Stimulated activated CD4-positive, alpha-beta T cell treated with anti-CD3 and anti-CD28 coated beads, Interleukin-1b, Interleukin-23, amount 100 ng/mL, for 4 hours (primary cell): ENCODE data around the gene MNS1.
"Not testable (repeated sequence)": the region's sequence is repeated elsewhere in the genome, so short reads cannot be mapped to it uniquely, and the experiment has no call there.

Experiments used
- DNase-seq, 2 donors: peaks; one replicate each; pipeline ENCODE4 v3.0.0-alpha.2; 2020; ENCODE audit warnings: low read depth in 2 of 2

MNS1 gene

GRCh38 chr15:56454836-56455235 is 10.1 kb downstream of the MNS1 start:
- no peak for DNase-seq

- DNase-seq, result no peak
Observed at GRCh38 chr15:56445746-56446145, 19.2 kb downstream of the MNS1 start.

- DNase-seq, result no peak
Observed at GRCh38 chr15:56442354-56442753, 22.6 kb downstream of the MNS1 start.

- DNase-seq, result no peak
Observed at GRCh38 chr15:56440214-56440770, 24.6 kb downstream of the MNS1 start.

- DNase-seq, result no peak
Observed at GRCh38 chr15:56432304-56432703, 32.6 kb downstream of the MNS1 start.

- no peak for DNase-seq
Observed at GRCh38 chr15:56428821-56429458, 36.0 kb downstream of the MNS1 start.

- DNase-seq, result no peak
Observed at GRCh38 chr15:56425976-56426375, 39.0 kb downstream of the MNS1 start.

- no peak for DNase-seq
Observed at GRCh38 chr15:56425276-56425675, 39.7 kb downstream of the MNS1 start.

- not testable (repeated sequence) for DNase-seq
Observed at GRCh38 chr15:56413114-56413733, 51.7 kb downstream of the MNS1 start.

- DNase-seq, result no peak
Observed at GRCh38 chr15:56411122-56411749, 53.7 kb downstream of the MNS1 start.

- no peak for DNase-seq
Observed at GRCh38 chr15:56410721-56411120, 54.2 kb downstream of the MNS1 start.

GRCh38 chr15:56399209-56399608 is 65.7 kb downstream of the MNS1 start:
- DNase-seq, result not testable (repeated sequence)

- DNase-seq, result not testable (repeated sequence)
Observed at GRCh38 chr15:56397325-56397724, 67.6 kb downstream of the MNS1 start.

- DNase-seq, result no peak
Observed at GRCh38 chr15:56394909-56395308, 70.0 kb downstream of the MNS1 start.

GRCh38 chr15:56393277-56393676 is 71.7 kb downstream of the MNS1 start:
- no peak for DNase-seq

- no peak for DNase-seq
Observed at GRCh38 chr15:56390739-56391267, 74.1 kb downstream of the MNS1 start.

GRCh38 chr15:56385908-56386307 is 79.0 kb downstream of the MNS1 start:
- DNase-seq, result no peak

- no peak for DNase-seq
Observed at GRCh38 chr15:56383010-56383409, 81.9 kb downstream of the MNS1 start.
